Activated CD4-positive, alpha-beta T cell treated with anti-CD3 and anti-CD28 coated beads, Interleukin-2, amount 10 ng/mL, durations not matched to agents 24 days and 14 days (primary cell): ENCODE data around the gene PCGF5. TPM values are rescaled to one million over a fixed set of nuclear protein-coding genes. Genes with fewer than 3 reads are reported as not detected.
A peak's percentile ranks its signal among the peaks of the same experiment; 100 is the strongest.
"Not testable (repeated sequence)": the region's sequence is repeated elsewhere in the genome, so short reads cannot be mapped to it uniquely, and the experiment has no call there.

ENCODE experiments used
- DNase-seq: peaks from one replicate; pipeline ENCODE4 v3.0.0; 2022
- H3K27ac Mint-ChIP-seq: one replicate; pipeline ENCODE4 v1.8.0; 2022; ENCODE audit warnings: mild to moderate bottlenecking, mixed read lengths
- H3K27me3 Mint-ChIP-seq: one replicate; pipeline ENCODE4 v1.8.0; 2022; ENCODE audit warnings: mixed read lengths
- H3K36me3 Mint-ChIP-seq: one replicate; pipeline ENCODE4 v1.8.0; 2022; ENCODE audit warnings: low read depth, mild to moderate bottlenecking, mixed read lengths
- H3K4me1 Mint-ChIP-seq: one replicate; pipeline ENCODE4 v1.8.0; 2021; ENCODE audit warnings: mixed read lengths
- H3K4me3 Mint-ChIP-seq: one replicate; pipeline ENCODE4 v1.8.0; 2022; ENCODE audit warnings: mild to moderate bottlenecking, moderate library complexity, mixed read lengths
- H3K9me3 Mint-ChIP-seq: one replicate; pipeline ENCODE4 v1.8.0; 2021; ENCODE audit warnings: mixed read lengths
- intact Hi-C: fragments of 100-400 bp; cut with micrococcal nuclease; formaldehyde crosslinking; loops from one replicate; pipeline ENCODE4 v1.15.1; 2023
- total RNA-seq: library from RNA; stranded (reverse); gene quantifications from 2 replicates; pipeline ENCODE4 v1.2.3, GENCODE V29; 2022

PCGF5 gene
- total RNA-seq, 1 donor from 2014 or later, result 45.4 TPM

DNA sequence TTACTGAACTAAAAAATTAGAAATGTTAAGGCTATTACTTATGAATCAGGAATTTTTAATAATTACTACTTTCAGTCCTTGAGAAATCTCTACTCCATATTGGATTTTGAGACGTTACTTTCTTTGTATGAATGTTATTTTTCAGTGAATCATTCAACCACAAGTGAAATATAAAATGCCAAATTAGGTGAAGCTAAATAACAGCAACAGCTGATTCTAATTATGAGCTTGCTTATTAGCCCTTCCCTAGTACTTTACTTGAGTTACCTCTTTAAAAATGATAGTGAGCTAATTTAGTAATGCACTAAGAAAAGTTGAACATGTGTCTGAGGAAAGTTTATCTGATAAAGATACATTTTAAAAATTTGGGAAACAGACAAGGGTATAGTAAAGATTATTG lies 51.4 kb downstream of the PCGF5 start:
- peaks cover 22% of the 10 kb centered on the region for H3K36me3 Mint-ChIP-seq
- H3K4me3 Mint-ChIP-seq, result no peak overlapping the region
- peaks cover 3% of the 10 kb centered on the region for H3K4me1 Mint-ChIP-seq
- no peak for DNase-seq
- no peaks in the 10 kb centered on the region for H3K9me3 Mint-ChIP-seq
- intact Hi-C loops, result no loop called here
- H3K27ac Mint-ChIP-seq, result no peak overlapping the region
- no peaks in the 10 kb centered on the region for H3K27me3 Mint-ChIP-seq

DNA sequence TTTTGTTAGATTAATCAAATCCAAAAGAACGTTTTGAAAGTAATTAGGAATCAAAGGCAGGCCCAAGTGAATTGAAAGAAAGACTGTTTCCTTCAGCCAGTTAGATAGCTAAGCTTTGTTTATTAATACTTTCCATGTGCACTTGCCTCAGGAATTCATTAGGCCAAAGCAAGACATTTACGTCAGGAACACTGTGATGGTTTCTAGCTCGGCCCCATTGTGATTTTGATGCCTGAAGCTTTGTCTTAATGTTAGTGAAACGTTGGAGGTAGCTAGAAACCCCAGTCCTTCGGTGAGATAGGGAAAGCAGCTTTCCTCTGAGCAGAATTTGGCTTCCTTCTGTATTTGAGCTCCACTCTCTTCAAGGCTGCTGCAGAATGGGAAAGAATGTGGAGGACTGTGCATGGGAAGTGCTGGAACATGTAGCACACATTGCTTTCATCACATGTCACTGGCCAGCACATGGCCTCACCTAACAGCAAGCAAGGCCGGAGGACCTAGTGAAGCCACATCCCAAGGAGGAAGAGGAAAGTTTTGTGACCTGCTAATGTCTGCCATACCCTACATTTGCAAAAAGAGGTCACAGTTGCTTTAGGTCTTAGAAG lies 64.1 kb downstream of the PCGF5 start:
- intact Hi-C loops, result no loop called here
- H3K4me1 Mint-ChIP-seq, result no peaks in the 10 kb centered on the region
- peak; percentile 52 for DNase-seq
- no peaks in the 10 kb centered on the region for H3K9me3 Mint-ChIP-seq
- H3K27ac Mint-ChIP-seq, result no peak overlapping the region
- H3K36me3 Mint-ChIP-seq, result peaks cover 4% of the 10 kb centered on the region
- H3K27me3 Mint-ChIP-seq, result no peaks in the 10 kb centered on the region
- no peak overlapping the region for H3K4me3 Mint-ChIP-seq

DNA sequence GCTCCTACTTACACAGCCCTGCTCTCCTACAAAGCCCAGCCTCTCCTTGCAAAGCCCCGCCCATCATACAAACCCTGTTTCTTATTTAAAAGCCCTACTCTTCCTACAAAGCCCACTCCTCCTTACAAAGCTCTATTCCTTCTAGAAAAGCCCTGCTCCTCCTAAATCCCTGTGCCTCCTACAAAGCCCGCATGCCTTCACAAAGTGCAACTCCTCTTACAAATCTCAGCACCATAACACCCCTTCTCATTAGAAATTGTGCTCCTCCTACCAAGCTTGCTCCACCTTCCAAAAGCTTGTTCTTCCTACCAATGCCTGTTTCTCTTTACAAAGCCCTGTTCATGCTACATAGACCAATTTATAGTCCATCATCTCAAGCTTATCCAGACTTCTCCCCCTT lies 66.1 kb downstream of the PCGF5 start:
- Mint-ChIP-seq H3K9me3 (no peaks in the 10 kb centered on the region), H3K27ac (no peak overlapping the region), H3K4me3 (no peak overlapping the region), H3K4me1 (no peaks in the 10 kb centered on the region), H3K36me3 (peaks cover 4% of the 10 kb centered on the region), H3K27me3 (peaks cover 4% of the 10 kb centered on the region)
- DNase-seq, result no peak
- intact Hi-C loops, result no loop called here

DNA sequence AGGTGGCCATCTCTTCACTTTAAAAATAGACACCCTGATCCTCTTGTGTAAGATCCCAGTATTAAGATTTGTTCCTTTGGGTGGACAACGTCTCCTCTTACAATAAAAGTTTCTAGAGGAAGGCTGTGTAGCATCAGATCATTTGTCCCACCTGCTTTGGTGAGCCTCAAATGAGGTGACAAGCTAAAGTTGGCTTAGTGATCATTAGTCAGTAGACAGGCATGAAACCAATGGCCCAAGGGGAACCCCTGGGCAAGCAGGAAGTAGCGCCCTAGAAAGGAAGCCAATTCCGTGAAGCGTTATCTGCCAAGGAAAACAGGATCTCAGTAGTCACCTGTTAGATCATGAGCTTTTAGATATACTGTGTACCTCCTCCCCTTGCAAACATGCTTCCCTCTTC lies 66.8 kb downstream of the PCGF5 start:
- Mint-ChIP-seq H3K27me3 (peaks cover 5% of the 10 kb centered on the region), H3K9me3 (no peaks in the 10 kb centered on the region), H3K36me3 (peaks cover 2% of the 10 kb centered on the region), H3K27ac (no peak overlapping the region), H3K4me1 (no peaks in the 10 kb centered on the region), H3K4me3 (no peak overlapping the region)
- intact Hi-C loops, result no loop called here
- DNase-seq, result no peak

- Mint-ChIP-seq H3K27me3 (peaks cover 5% of the 10 kb centered on the region), H3K9me3 (no peaks in the 10 kb centered on the region), H3K36me3 (no peaks in the 10 kb centered on the region), H3K4me1 (no peaks in the 10 kb centered on the region), H3K4me3 (no peak overlapping the region), H3K27ac (no peak overlapping the region)
- intact Hi-C loops, result no loop called here
- no peak for DNase-seq
Observed at GRCh38 chr10:91287912-91288311, 67.4 kb downstream of the PCGF5 start.

DNA sequence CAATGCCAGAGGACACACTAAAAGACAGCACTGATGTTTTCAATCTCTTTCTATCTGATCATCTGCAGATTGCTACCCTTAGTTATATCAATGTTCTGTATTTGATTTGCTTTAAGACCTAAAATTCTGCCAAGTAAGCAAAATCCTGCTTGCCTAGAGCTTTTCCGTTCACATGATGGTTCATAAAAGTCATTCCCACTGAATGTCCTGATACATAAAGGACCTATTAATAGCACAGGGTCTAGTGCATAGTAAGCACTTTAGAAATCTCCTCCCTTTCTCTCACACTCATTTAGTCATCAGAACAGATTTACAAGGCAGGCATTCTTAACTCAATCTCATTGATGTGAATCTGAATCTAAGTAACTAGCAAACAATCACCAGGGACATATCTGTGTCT lies 68.8 kb downstream of the PCGF5 start:
- no peak overlapping the region for H3K27ac Mint-ChIP-seq
- DNase-seq, result no peak
- no peaks in the 10 kb centered on the region for H3K4me1 Mint-ChIP-seq
- no peaks in the 10 kb centered on the region for H3K36me3 Mint-ChIP-seq
- H3K4me3 Mint-ChIP-seq, result no peak overlapping the region
- no peaks in the 10 kb centered on the region for H3K9me3 Mint-ChIP-seq
- H3K27me3 Mint-ChIP-seq, result peaks cover 8% of the 10 kb centered on the region
- intact Hi-C loops, result no loop called here

DNA sequence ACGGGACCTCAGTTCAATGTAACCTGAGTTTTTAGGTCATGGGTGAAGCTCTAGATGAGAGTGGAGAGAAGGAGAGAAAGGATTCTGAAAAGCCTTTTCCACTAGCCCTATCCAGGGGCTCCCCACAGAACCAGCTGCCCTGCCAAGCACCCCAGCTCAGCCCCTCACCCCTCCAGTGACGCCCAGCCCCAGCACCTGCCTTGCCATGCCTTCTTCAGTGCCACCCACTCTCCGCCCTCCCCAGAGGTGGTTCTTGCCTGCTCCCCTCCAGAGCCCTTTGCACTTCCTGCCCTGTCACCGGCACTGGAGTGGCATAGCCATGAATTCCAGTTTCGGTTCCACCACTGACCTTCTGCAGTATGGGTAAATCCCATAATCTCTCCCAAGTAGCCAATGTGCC lies 70.1 kb downstream of the PCGF5 start:
- H3K27me3 Mint-ChIP-seq, result peaks cover 17% of the 10 kb centered on the region
- H3K27ac Mint-ChIP-seq, result no peak overlapping the region
- DNase-seq, result no peak
- no peaks in the 10 kb centered on the region for H3K9me3 Mint-ChIP-seq
- H3K36me3 Mint-ChIP-seq, result no peaks in the 10 kb centered on the region
- intact Hi-C loops, result no loop called here
- H3K4me3 Mint-ChIP-seq, result no peak overlapping the region
- H3K4me1 Mint-ChIP-seq, result no peaks in the 10 kb centered on the region

DNA sequence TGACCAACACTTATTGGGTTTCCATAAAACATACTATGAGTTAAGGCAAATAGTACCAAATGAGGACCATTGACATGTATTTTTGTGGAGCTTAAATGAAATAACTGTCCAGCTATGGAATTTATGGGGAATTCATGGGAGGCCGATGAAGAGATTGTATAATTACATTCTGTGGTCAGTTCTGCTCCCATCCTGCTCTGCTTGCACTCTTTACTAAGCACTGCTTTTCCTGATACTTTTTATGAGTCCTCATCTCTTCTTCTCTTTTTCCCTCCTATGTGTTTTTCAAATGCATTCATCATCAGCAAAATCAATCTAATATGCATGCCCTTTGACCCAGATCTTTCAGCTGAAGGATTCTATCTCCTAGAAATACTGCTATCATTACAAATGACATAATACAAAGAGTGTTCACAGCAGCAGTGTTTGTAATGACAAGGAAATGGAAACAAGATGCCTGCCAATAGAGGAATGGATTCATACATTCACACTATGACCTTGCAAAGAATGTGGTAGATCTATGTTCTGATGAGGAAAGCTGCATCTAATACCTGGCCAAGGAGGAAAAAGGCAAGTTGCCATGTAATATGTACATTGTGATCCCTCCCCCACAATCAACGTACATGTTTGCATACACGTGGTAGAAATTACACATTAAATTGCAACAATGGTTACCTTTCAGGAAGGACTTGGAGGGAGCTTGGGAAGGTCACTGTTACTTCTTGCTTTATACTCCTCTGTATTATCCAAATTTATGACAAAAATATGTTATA lies 73.9 kb downstream of the PCGF5 start:
- Mint-ChIP-seq H3K4me1 (peaks cover 8% of the 10 kb centered on the region), H3K4me3 (no peak overlapping the region), H3K36me3 (no peaks in the 10 kb centered on the region), H3K9me3 (no peaks in the 10 kb centered on the region), H3K27ac (no peak overlapping the region), H3K27me3 (peaks cover 27% of the 10 kb centered on the region)
- intact Hi-C loops, result no loop called here
- DNase-seq, result no peak

GRCh38 chr10:91295346-91295745 lies 74.9 kb downstream of the PCGF5 start:
- intact Hi-C loops, result loop anchor here (5.0 kb wide), 2 partner anchors 92 to 462 kb away; no protein-coding TSS in a partner anchor
- no peak for DNase-seq
- Mint-ChIP-seq H3K4me1 (peaks cover 8% of the 10 kb centered on the region), H3K36me3 (no peaks in the 10 kb centered on the region), H3K27me3 (peaks cover 27% of the 10 kb centered on the region), H3K4me3 (no peak overlapping the region), H3K27ac (no peak overlapping the region), H3K9me3 (no peaks in the 10 kb centered on the region)

GRCh38 chr10:91296471-91296870 lies 76.0 kb downstream of the PCGF5 start:
- intact Hi-C loops, result loop anchor here (5.0 kb wide), 2 partner anchors 91 to 461 kb away; no protein-coding TSS in a partner anchor
- peaks cover 8% of the 10 kb centered on the region for H3K4me1 Mint-ChIP-seq

GRCh38 chr10:91298224-91298871 lies 77.9 kb downstream of the PCGF5 start:
- Mint-ChIP-seq H3K27ac (no peak overlapping the region), H3K4me1 (peaks cover 8% of the 10 kb centered on the region), H3K27me3 (peaks cover 22% of the 10 kb centered on the region), H3K9me3 (no peaks in the 10 kb centered on the region), H3K4me3 (peak overlapping the region; percentile 71), H3K36me3 (no peaks in the 10 kb centered on the region)
- intact Hi-C loops, result loop anchor here (1.0 to 5.0 kb wide), 5 partner anchors 72 to 615 kb away; no protein-coding TSS in a partner anchor
- peak; percentile 93 for DNase-seq

More at GRCh38 chr10:91296471-91296870, 76.0 kb downstream of the PCGF5 start:
- DNase-seq, result no peak
- no peaks in the 10 kb centered on the region for H3K9me3 Mint-ChIP-seq
- no peak overlapping the region for H3K27ac Mint-ChIP-seq
- no peak overlapping the region for H3K4me3 Mint-ChIP-seq
- no peaks in the 10 kb centered on the region for H3K36me3 Mint-ChIP-seq
- peaks cover 24% of the 10 kb centered on the region for H3K27me3 Mint-ChIP-seq

- no peak overlapping the region for H3K4me3 Mint-ChIP-seq
- no peaks in the 10 kb centered on the region for H3K9me3 Mint-ChIP-seq
- H3K4me1 Mint-ChIP-seq, result peaks cover 8% of the 10 kb centered on the region
- no peak for DNase-seq
- H3K36me3 Mint-ChIP-seq, result no peaks in the 10 kb centered on the region
- intact Hi-C loops, result loop anchor here (5.0 kb wide), 2 partner anchors 87 to 457 kb away; no protein-coding TSS in a partner anchor
- H3K27me3 Mint-ChIP-seq, result peaks cover 14% of the 10 kb centered on the region
- H3K27ac Mint-ChIP-seq, result no peak overlapping the region
Observed at GRCh38 chr10:91299999-91300575, 79.6 kb downstream of the PCGF5 start.

DNA sequence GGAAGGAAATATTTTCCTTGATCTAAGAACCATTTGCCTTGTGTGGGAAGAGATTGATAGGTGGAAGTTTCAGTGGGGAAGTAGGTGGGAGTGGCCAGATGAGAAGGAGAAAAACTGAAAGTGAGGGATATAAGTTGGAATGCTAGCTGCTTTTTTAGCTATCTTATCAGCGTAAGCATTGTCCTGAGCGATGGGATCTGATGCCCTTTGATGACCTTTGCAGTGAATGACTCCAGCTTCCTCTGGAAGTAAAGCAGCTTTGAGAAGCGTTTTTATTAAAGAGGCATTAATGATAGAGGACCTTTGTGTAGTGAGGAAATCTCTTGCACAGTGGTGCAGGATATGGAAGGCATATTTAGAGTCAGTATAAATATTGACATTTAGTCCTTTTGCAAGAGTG lies 82.5 kb downstream of the PCGF5 start:
- H3K4me3 Mint-ChIP-seq, intact Hi-C loops, H3K4me1 Mint-ChIP-seq, H3K36me3 Mint-ChIP-seq, H3K27ac Mint-ChIP-seq, DNase-seq, H3K9me3 Mint-ChIP-seq, H3K27me3 Mint-ChIP-seq: not testable (repeated sequence)

- DNase-seq, H3K36me3 Mint-ChIP-seq, H3K4me1 Mint-ChIP-seq, H3K27me3 Mint-ChIP-seq, intact Hi-C loops, H3K27ac Mint-ChIP-seq, H3K4me3 Mint-ChIP-seq, H3K9me3 Mint-ChIP-seq: not testable (repeated sequence)
Observed at GRCh38 chr10:91305979-91306378, 85.5 kb downstream of the PCGF5 start.
